ENCODE measurements around the gene TALDO1. TPM values are rescaled to one million over a fixed set of nuclear protein-coding genes. Genes with fewer than 3 reads are reported as not detected.

The TALDO1 gene
- total and polyA plus RNA-seq, 10 of the 15 experiments (the other 5 are each of a cell fraction or from before 2014, with no cell fraction given) = 121 to 302 (median 182) TPM

DNA sequence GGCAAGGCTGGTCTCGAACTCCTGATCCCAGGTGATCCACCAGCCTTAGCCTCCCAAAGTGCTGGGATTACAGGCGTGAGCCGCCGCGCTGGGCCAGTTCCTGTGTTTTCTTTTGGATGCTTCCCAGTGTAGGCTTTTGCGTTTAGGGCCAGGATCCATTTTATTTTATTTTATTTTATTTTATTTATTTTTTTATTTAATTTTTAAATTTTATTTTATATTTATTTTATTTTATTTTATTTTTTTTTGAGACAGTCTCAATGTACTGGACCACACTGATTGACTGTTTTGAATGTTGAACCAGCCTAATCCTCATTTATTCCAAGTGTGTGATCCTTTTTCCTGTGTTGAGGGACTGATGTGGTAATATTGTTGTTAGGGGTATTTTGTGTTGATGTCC, 32.8 kb upstream of the TALDO1 start (continued):
- no peak for TF ChIP-seq NFXL1 (IDR thresholded peaks at IDR 0.05; ENCODE audit: borderline replicate concordance)
- TF ChIP-seq, protein P1, sequence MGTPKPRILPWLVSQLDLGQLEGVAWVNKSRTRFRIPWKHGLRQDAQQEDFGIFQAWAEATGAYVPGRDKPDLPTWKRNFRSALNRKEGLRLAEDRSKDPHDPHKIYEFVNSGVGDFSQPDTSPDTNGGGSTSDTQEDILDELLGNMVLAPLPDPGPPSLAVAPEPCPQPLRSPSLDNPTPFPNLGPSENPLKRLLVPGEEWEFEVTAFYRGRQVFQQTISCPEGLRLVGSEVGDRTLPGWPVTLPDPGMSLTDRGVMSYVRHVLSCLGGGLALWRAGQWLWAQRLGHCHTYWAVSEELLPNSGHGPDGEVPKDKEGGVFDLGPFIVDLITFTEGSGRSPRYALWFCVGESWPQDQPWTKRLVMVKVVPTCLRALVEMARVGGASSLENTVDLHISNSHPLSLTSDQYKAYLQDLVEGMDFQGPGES (IDR thresholded peaks at IDR 0.05) = no peak

DNA sequence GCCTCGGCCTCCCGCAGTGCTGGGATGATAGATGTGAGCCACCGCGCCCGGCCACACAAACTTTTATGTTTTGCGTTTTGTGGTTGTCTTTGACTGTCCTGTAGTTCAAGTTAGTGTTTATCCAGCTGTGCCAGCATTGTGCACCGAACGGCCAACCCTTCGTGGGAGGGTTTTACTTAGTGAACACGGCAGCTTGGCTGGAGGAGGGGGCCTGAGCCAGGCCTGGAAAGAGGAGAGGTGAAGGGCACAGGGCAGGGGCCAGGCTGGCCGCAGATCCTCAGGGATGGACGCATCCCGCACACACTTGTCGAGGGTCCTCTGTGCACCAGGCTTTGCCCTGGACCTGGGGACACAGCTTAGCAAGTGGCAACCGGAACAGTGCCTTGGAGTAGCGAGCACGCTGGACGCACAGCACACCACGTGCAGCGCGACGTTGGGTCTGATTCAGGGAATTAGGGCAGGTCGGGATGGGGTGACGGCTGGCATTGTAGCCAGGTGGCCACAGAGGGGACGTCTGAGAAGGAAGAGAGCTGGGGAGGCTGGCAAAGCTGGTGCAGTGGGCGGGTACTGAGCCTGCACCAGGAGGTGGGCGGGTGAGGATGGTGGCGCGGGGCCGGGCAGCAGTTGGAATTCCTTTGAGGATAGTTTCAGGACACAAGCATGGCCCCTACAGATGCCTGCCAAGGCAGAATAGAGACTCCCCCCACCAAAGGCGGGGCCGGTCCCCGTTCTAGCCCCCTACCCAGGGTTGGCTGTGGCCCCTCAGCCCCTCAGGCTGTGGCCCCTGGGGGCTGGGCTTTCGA, 27.8 kb upstream of the TALDO1 start:
- 80% methylated on average over 31 of the region's 34 CpGs for WGBS (ENCODE audit: insufficient coverage, insufficient replicate concordance, low lambda C conversion rate, missing lambda C conversion rate)
- H3K4me2 ChIP-seq (ENCODE audit: control insufficient read depth, insufficient read depth) = no peak overlapping the region
- H3K36me3 ChIP-seq (ENCODE audit: control insufficient read depth in 2 of 2, insufficient read depth in 2 of 2, low read length in 1 of 2) = no peaks in the 10 kb centered on the region
- FAIRE-seq (no peak), DNase-seq (ENCODE audit: low read depth, low spot score) (no peak), ATAC-seq (no peak)
- no peaks in the 10 kb centered on the region; the same call in 2 of the 3 replicates for H3K9me3 ChIP-seq (replicated peaks; ENCODE audit: control insufficient read depth, insufficient read depth, low read length)
- H3K9ac ChIP-seq (ENCODE audit: control insufficient read depth, insufficient read depth, low read length) = no peak overlapping the region
- in situ Hi-C loops (cut with MboI) (loop anchor here (10.0 kb wide), 1 partner anchor 55 kb away; no protein-coding TSS in a partner anchor), intact Hi-C loops (cut with micrococcal nuclease; ENCODE audit: unreplicated experiment) (loop anchor here (2.0 to 5.0 kb wide), 2 partner anchors 23 to 102 kb away; partner anchors contain the start of gene IRF7)
- POLR2A ChIA-PET = interaction anchor here (8.2 kb wide), 1 partner anchor 24 kb away, joined by 72 read pairs; the partner anchor contains the start of genes DEAF1 and TMEM80
- no peak overlapping the region for H3K27ac ChIP-seq (ENCODE audit: control insufficient read depth, insufficient read depth)
- H3K4me3 ChIP-seq = no peak overlapping the region
- SMC1A ChIA-PET (ENCODE audit: uncharacterized antibody, unreplicated experiment) = interaction anchor here (2.7 kb wide), 1 partner anchor 23 kb away, joined by 30 read pairs; the partner anchor contains the start of gene TMEM80
- CTCF ChIA-PET = no interaction called here
- BruUV-seq (replicated peaks) = no TSS peak
- H3K79me2 ChIP-seq (ENCODE audit: control insufficient read depth, insufficient read depth, low read length) = no peaks in the 10 kb centered on the region
- H3K4me1 ChIP-seq (ENCODE audit: control insufficient read depth, insufficient read depth, low read length) = peaks cover 12% of the 10 kb centered on the region
- H2AFZ ChIP-seq (ENCODE audit: control insufficient read depth, low read depth, low read length) = no peak overlapping the region
- RAD21 ChIA-PET (ENCODE audit: unreplicated experiment) = interaction anchor here (6.3 kb wide), 1 partner anchor 24 kb away, joined by 112 read pairs; the partner anchor contains the start of genes DEAF1 and TMEM80
- 0 out of 4 replicates have a peak, but pooled peaks cover 0 to 3% of the 10 kb centered on the region in 2 experiments for H3K27me3 ChIP-seq (replicated peaks in 1 of 2; ENCODE audit: control insufficient read depth in 2 of 2, insufficient read depth in 2 of 2, low read length in 1 of 2)
- no peaks in the 10 kb centered on the region for H4K20me1 ChIP-seq (ENCODE audit: control insufficient read depth, insufficient read depth)
- TF ChIP-seq POLR2AphosphoS5 (IDR thresholded peaks at IDR 0.05; ENCODE audit: low read length) = no peak
- TF ChIP-seq, protein P2, sequence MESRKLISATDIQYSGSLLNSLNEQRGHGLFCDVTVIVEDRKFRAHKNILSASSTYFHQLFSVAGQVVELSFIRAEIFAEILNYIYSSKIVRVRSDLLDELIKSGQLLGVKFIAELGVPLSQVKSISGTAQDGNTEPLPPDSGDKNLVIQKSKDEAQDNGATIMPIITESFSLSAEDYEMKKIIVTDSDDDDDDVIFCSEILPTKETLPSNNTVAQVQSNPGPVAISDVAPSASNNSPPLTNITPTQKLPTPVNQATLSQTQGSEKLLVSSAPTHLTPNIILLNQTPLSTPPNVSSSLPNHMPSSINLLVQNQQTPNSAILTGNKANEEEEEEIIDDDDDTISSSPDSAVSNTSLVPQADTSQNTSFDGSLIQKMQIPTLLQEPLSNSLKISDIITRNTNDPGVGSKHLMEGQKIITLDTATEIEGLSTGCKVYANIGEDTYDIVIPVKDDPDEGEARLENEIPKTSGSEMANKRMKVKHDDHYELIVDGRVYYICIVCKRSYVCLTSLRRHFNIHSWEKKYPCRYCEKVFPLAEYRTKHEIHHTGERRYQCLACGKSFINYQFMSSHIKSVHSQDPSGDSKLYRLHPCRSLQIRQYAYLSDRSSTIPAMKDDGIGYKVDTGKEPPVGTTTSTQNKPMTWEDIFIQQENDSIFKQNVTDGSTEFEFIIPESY (IDR thresholded peaks at IDR 0.05) = no peak
- no peak for TF ChIP-seq SREBF1 (IDR thresholded peaks at IDR 0.05; ENCODE audit: low read length)
- TF ChIP-seq, protein P3, sequence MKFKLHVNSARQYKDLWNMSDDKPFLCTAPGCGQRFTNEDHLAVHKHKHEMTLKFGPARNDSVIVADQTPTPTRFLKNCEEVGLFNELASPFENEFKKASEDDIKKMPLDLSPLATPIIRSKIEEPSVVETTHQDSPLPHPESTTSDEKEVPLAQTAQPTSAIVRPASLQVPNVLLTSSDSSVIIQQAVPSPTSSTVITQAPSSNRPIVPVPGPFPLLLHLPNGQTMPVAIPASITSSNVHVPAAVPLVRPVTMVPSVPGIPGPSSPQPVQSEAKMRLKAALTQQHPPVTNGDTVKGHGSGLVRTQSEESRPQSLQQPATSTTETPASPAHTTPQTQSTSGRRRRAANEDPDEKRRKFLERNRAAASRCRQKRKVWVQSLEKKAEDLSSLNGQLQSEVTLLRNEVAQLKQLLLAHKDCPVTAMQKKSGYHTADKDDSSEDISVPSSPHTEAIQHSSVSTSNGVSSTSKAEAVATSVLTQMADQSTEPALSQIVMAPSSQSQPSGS (IDR thresholded peaks at IDR 0.05; ENCODE audit: low read length) = no peak
- TF ChIP-seq, protein P4, sequence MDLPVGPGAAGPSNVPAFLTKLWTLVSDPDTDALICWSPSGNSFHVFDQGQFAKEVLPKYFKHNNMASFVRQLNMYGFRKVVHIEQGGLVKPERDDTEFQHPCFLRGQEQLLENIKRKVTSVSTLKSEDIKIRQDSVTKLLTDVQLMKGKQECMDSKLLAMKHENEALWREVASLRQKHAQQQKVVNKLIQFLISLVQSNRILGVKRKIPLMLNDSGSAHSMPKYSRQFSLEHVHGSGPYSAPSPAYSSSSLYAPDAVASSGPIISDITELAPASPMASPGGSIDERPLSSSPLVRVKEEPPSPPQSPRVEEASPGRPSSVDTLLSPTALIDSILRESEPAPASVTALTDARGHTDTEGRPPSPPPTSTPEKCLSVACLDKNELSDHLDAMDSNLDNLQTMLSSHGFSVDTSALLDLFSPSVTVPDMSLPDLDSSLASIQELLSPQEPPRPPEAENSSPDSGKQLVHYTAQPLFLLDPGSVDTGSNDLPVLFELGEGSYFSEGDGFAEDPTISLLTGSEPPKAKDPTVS (IDR thresholded peaks at IDR 0.05; ENCODE audit: low read depth, low read length) = no peak
- TF ChIP-seq DPF2 (IDR thresholded peaks at IDR 0.05) = no peak
- no peak for TF ChIP-seq RUNX3 (IDR thresholded peaks at IDR 0.05; ENCODE audit: low read length)
- TF ChIP-seq TARDBP (IDR thresholded peaks at IDR 0.05; ENCODE audit: borderline replicate concordance) = no peak
- TF ChIP-seq, protein P5, sequence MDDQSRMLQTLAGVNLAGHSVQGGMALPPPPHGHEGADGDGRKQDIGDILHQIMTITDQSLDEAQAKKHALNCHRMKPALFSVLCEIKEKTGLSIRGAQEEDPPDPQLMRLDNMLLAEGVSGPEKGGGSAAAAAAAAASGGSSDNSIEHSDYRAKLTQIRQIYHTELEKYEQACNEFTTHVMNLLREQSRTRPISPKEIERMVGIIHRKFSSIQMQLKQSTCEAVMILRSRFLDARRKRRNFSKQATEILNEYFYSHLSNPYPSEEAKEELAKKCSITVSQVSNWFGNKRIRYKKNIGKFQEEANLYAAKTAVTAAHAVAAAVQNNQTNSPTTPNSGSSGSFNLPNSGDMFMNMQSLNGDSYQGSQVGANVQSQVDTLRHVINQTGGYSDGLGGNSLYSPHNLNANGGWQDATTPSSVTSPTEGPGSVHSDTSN (IDR thresholded peaks at IDR 0.05; ENCODE audit: insufficient replicate concordance, low read depth, low read length) = no peak
- no peak for TF ChIP-seq BHLHE40 (IDR thresholded peaks at IDR 0.05; ENCODE audit: borderline replicate concordance in 1 of 2, low read depth in 2 of 2, low read length in 1 of 2)
- TF ChIP-seq CHD2 (IDR thresholded peaks at IDR 0.05; ENCODE audit: borderline replicate concordance, low read depth, low read length) = no peak

Measured in GM12878 (cell line).